Upper lobe of left lung (tissue), 6 donors: ENCODE measurements around the gene IPO5. TPM values are rescaled to one million over a fixed set of nuclear protein-coding genes. Genes with fewer than 3 reads are reported as not detected.

Source experiments
- ATAC-seq, 2 donors: fragments of 200-7000 bp; cut with Tn5 transposase; one replicate each; pipeline ENCODE4 v1.9.1; 2022; ENCODE audit warnings: mild to moderate bottlenecking in 2 of 2, moderate library complexity in 2 of 2; ENCODE audit not compliant: low FRiP score in 2 of 2
- DNase-seq, 2 donors: peaks; one replicate each; pipeline ENCODE4 v3.0.0-alpha.2; 2019 to 2020
- H3K27ac ChIP-seq, 4 donors: fragments of 200-600 bp; sonication (generic); one replicate each; pipeline ENCODE4 v1.5.1; 2016 to 2019
- H3K27me3 ChIP-seq, 4 donors: fragments of 200-600 bp; sonication (generic); one replicate each; pipeline ENCODE4 v1.5.1; 2017 to 2019
- H3K36me3 ChIP-seq, 4 donors: fragments of 200-600 bp; sonication (generic); one replicate each; pipeline ENCODE4 v1.5.1; 2016 to 2019
- H3K4me1 ChIP-seq, 4 donors: fragments of 200-600 bp; sonication (generic); one replicate each; pipeline ENCODE4 v1.5.1; 2018 to 2019
- H3K4me3 ChIP-seq, 4 donors: fragments of 200-600 bp; sonication (generic); one replicate each; pipeline ENCODE4 v1.5.1; 2017 to 2019; ENCODE audit warnings: mild to moderate bottlenecking in 2 of 4, moderate library complexity in 1 of 4
- H3K9me3 ChIP-seq, 4 donors: fragments of 200-600 bp; sonication (generic); one replicate each; pipeline ENCODE4 v1.5.1; 2018 to 2019
- CTCF ChIP-seq, 6 experiments: fragments of 450-650 bp in 4 of 6; fragments of 200-600 bp in 2 of 6; sonication (generic) in 2 of 6; IDR thresholded peaks; one replicate each; pipeline ENCODE4 v1.5.1; 2016 to 2019; ENCODE audit warnings: antibody characterized with exemption in 6 of 6
- EP300 ChIP-seq, 4 donors: sonication (generic); formaldehyde crosslinking; IDR thresholded peaks; one replicate each; pipeline ENCODE4 v1.5.1; 2017; ENCODE audit warnings: antibody characterized with exemption in 4 of 4, control low read depth in 2 of 4
- POLR2A ChIP-seq, 4 donors: fragments of 450-650 bp; IDR thresholded peaks; one replicate each; pipeline ENCODE4 v1.5.1; 2016 to 2017; ENCODE audit warnings: antibody characterized with exemption in 4 of 4, mild to moderate bottlenecking in 2 of 4
- POLR2AphosphoS5 ChIP-seq, 2 donors: sonication (generic); formaldehyde crosslinking; IDR thresholded peaks; one replicate each; pipeline ENCODE4 v1.5.1; 2017; ENCODE audit warnings: antibody characterized with exemption in 2 of 2
- WGBS, 2 donors: methylation state at CpG; one replicate each; pipeline ENCODE4 v1.1.5; 2017 to 2018; 5-methylcytosine and 5-hydroxymethylcytosine counted together
- total RNA-seq, 6 donors: library from RNA; depleted of rRNA in 4 of 6; stranded (reverse); fragments of >200 nt in 4 of 6; gene quantifications; one replicate each; pipeline versions ENCODE4 v1.1.0 to v1.2.1, GENCODE V29; 2016 to 2021
- donor health status: DM: no; HTN: no; CAD: no; lungs with moderate emphysema.
- donor health status: DM: no; HTN: yes; CAD: no; lungs with severe emphysema.

Gene IPO5
- total RNA-seq, 6 donors from 2014 or later = 35.8 to 127 (median 75.6) TPM

GRCh38 chr13:97975280-97975847 is 21.9 kb downstream of the IPO5 start:
- H3K27ac ChIP-seq = peak overlapping the region; percentile 89 to 96 (median 94)
- TF ChIP-seq POLR2AphosphoS5 (IDR thresholded peaks at IDR 0.05) (no peak), CTCF (IDR thresholded peaks at IDR 0.05) (no peak), POLR2A (IDR thresholded peaks at IDR 0.05) (no peak), EP300 (IDR thresholded peaks at IDR 0.05) (no peak)
- H3K36me3 ChIP-seq = no peaks in the 10 kb centered on the region
- peaks cover 16 to 28% (median 25%) of the 10 kb centered on the region in 4 donors for H3K4me1 ChIP-seq
- 20 to 21% methylated on average over 11 to 20 of the region's 20 CpGs for WGBS, 2 donors
- ATAC-seq (no peak), DNase-seq (no peak)
- H3K4me3 ChIP-seq = peak overlapping the region; percentile 64 to 92 (median 84)
- H3K9me3 ChIP-seq = no peaks in the 10 kb centered on the region
- H3K27me3 ChIP-seq = no peaks in the 10 kb centered on the region

- Histone ChIP-seq H3K27ac (peak overlapping the region; percentile 89 to 96 (median 94)), H3K27me3 (no peaks in the 10 kb centered on the region), H3K9me3 (no peaks in the 10 kb centered on the region), H3K4me1 (peaks cover 16 to 28% (median 25%) of the 10 kb centered on the region in 4 donors), H3K36me3 (no peaks in the 10 kb centered on the region), H3K4me3 (peak overlapping the region; percentile 64 to 92 (median 84))
- DNase-seq (peak; percentile 94 to 98), ATAC-seq (peak; percentile 98 to 99)
- peak; percentile 47 to 79 for TF ChIP-seq POLR2AphosphoS5 (IDR thresholded peaks at IDR 0.05)
- TF ChIP-seq CTCF (IDR thresholded peaks at IDR 0.05) = peak in 5 of 6 experiments; percentile 10 to 42 (median 24)
- TF ChIP-seq EP300 (IDR thresholded peaks at IDR 0.05) = no peak
- TF ChIP-seq POLR2A (IDR thresholded peaks at IDR 0.05) = peak in 3 of 4 donors; percentile 56 to 94 (median 91)
- 0 to 1% methylated on average over 1 to 42 of the region's 84 CpGs for WGBS, 2 donors
Observed at GRCh38 chr13:97975848-97976609, 22.6 kb downstream of the IPO5 start.

GRCh38 chr13:97976610-97977521 is 23.4 kb downstream of the IPO5 start:
- no peaks in the 10 kb centered on the region for H3K9me3 ChIP-seq
- ATAC-seq = peak in 1 of 2 donors; percentile 47
- peak in 1 of 2 donors; percentile 23 for DNase-seq
- no peaks in the 10 kb centered on the region for H3K27me3 ChIP-seq
- TF ChIP-seq POLR2AphosphoS5 (IDR thresholded peaks at IDR 0.05) (no peak), CTCF (IDR thresholded peaks at IDR 0.05) (no peak), POLR2A (IDR thresholded peaks at IDR 0.05) (no peak), EP300 (IDR thresholded peaks at IDR 0.05) (no peak)
- 0 to 1% methylated on average over 20 to 47 of the region's 79 CpGs for WGBS, 2 donors
- peaks cover 16 to 28% (median 27%) of the 10 kb centered on the region in 4 donors for H3K4me1 ChIP-seq
- peak overlapping the region; percentile 64 to 92 (median 88) for H3K4me3 ChIP-seq
- H3K36me3 ChIP-seq = no peaks in the 10 kb centered on the region
- peak overlapping the region; percentile 89 to 95 (median 92) for H3K27ac ChIP-seq

GRCh38 chr13:97977982-97978381 is 24.5 kb downstream of the IPO5 start:
- ATAC-seq = no peak

More at GRCh38 chr13:97977982-97978381, 24.5 kb downstream of the IPO5 start:
- 68 to 74% methylated on average over 7 of the region's 7 CpGs for WGBS, 2 donors
- no peak for TF ChIP-seq POLR2A (IDR thresholded peaks at IDR 0.05)
- TF ChIP-seq EP300 (IDR thresholded peaks at IDR 0.05) = no peak
- TF ChIP-seq CTCF (IDR thresholded peaks at IDR 0.05) = no peak
- TF ChIP-seq POLR2AphosphoS5 (IDR thresholded peaks at IDR 0.05) = no peak
- H3K4me1 ChIP-seq = peaks cover 16 to 28% (median 27%) of the 10 kb centered on the region in 4 donors
- H3K27ac ChIP-seq = no peak overlapping the region
- no peak for DNase-seq
- no peaks in the 10 kb centered on the region for H3K27me3 ChIP-seq
- peaks cover 0 to 6% (median 0%) of the 10 kb centered on the region in 4 donors for H3K36me3 ChIP-seq
- H3K9me3 ChIP-seq = no peaks in the 10 kb centered on the region
- peak overlapping the region in 1 of 4 donors; percentile 92 for H3K4me3 ChIP-seq
